HG03095 (cell line): ENCODE results near the gene RC3H2.
"Not testable (repeated sequence)": the region's sequence is repeated elsewhere in the genome, so short reads cannot be mapped to it uniquely, and the experiment has no call there.

Experiments used
- ATAC-seq: cut with Tn5 transposase; IDR thresholded peaks from one replicate; pipeline ENCODE4 v1.9.1; 2021; ENCODE audit warnings: moderate library complexity; ENCODE audit not compliant: unreplicated experiment

Gene RC3H2

GRCh38 chr9:122845116-122845515 is 60.0 kb downstream of the RC3H2 start:
- no peak for ATAC-seq

GRCh38 chr9:122844137-122844536 is 61.0 kb downstream of the RC3H2 start:
- ATAC-seq = no peak

- ATAC-seq = no peak
These were observed 63.7 kb downstream of the RC3H2 start for GRCh38 chr9:122841501-122841900.

GRCh38 chr9:122838441-122838840 is 66.7 kb downstream of the RC3H2 start:
- ATAC-seq = not testable (repeated sequence)

- ATAC-seq = no peak
These were observed 67.8 kb downstream of the RC3H2 start for GRCh38 chr9:122837266-122837850.

GRCh38 chr9:122835313-122835731 is 69.8 kb downstream of the RC3H2 start:
- ATAC-seq = no peak

GRCh38 chr9:122832194-122832593 is 73.0 kb downstream of the RC3H2 start:
- no peak for ATAC-seq

- ATAC-seq = not testable (repeated sequence)
These were observed 76.2 kb downstream of the RC3H2 start for GRCh38 chr9:122828965-122829284.

GRCh38 chr9:122827761-122828093 is 77.4 kb downstream of the RC3H2 start:
- ATAC-seq = peak; percentile 8

GRCh38 chr9:122822938-122823337 is 82.2 kb downstream of the RC3H2 start:
- no peak for ATAC-seq

- no peak for ATAC-seq
These were observed 83.1 kb downstream of the RC3H2 start for GRCh38 chr9:122822056-122822455.

- no peak for ATAC-seq
These were observed 83.7 kb downstream of the RC3H2 start for GRCh38 chr9:122821278-122821943.

- ATAC-seq = no peak
These were observed 84.7 kb downstream of the RC3H2 start for GRCh38 chr9:122820490-122820845.

GRCh38 chr9:122819791-122820489 is 85.2 kb downstream of the RC3H2 start:
- no peak for ATAC-seq

- ATAC-seq = no peak
These were observed 85.8 kb downstream of the RC3H2 start for GRCh38 chr9:122819326-122819725.

- ATAC-seq = no peak
These were observed 88.8 kb downstream of the RC3H2 start for GRCh38 chr9:122816163-122816867.

- ATAC-seq = no peak
These were observed 89.6 kb downstream of the RC3H2 start for GRCh38 chr9:122815544-122815943.

GRCh38 chr9:122814545-122814944 is 90.6 kb downstream of the RC3H2 start:
- no peak for ATAC-seq

GRCh38 chr9:122812736-122813135 is 92.4 kb downstream of the RC3H2 start:
- ATAC-seq = no peak

GRCh38 chr9:122810306-122810946 is 94.7 kb downstream of the RC3H2 start:
- ATAC-seq = no peak

GRCh38 chr9:122809261-122809660 is 95.9 kb downstream of the RC3H2 start:
- ATAC-seq = not testable (repeated sequence)
